GM12801 (cell line): ENCODE results near the gene FANK1.

Source experiments
- CTCF ChIP-seq: IDR thresholded peaks from one replicate; pipeline ENCODE4 v1.5.1; 2011; ENCODE audit warnings: control low read depth; ENCODE audit not compliant: insufficient read length; ENCODE audit errors: extremely low read depth

The FANK1 gene

GRCh38 chr10:126006264-126006663 is 109.9 kb downstream of the FANK1 start:
- TF ChIP-seq CTCF = no peak

DNA sequence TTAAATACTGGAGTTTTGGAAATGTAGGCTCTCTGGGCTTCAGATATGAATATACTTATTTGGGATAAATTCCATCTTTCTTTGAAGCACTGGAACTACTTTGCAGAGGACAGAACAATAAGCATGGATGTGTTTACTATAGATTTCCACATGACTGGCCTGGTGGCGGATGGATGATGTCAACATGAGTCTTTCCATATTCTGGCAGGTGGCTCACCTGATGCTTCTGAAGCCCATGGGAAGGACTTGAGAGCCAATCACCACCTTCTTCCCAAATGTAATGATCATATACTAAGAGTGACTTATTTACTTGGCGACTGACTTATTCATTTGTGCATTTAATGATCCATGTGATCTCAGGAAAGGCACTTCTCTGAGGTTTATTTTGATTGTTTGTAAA is 110.5 kb downstream of the FANK1 start:
- no peak for TF ChIP-seq CTCF

GRCh38 chr10:126009650-126010049 is 113.3 kb downstream of the FANK1 start:
- no peak for TF ChIP-seq CTCF

DNA sequence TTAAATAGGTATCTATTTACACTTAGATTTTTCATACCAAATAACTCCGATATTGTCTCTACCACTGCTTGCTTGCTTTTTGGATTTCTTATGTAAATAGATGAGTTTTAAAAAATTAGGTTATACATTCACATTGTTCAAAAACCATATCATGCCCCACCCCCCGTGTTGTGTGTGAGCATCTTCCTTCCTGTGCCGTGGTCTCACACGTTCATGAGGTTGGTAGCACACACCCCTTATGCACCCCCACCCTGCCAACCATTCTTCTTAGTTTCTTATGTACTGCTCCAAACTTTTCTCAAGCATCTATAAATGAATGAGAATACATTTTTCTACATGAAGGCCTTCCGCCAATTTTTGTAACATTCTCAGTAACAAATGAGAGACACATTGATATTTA is 115.6 kb downstream of the FANK1 start:
- TF ChIP-seq CTCF = no peak

DNA sequence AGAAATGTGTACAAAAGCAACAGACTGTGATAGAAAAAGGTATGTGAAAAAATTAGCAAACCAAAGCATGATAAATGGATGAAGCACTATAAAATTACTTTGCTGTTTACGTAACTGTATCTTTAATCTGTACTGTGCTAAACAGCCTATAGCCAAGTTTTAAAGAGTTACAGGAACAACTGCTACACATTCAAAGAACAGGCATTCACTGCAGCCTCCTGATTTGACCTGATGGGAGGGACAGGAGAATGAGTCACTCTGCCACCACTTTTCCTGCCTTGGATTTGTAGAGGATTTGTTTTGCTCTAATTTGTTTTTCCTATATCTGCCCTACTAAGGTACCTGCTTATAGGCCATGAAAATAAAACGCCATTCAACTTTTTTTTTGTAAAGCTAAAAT is 116.1 kb downstream of the FANK1 start:
- TF ChIP-seq CTCF = no peak

DNA sequence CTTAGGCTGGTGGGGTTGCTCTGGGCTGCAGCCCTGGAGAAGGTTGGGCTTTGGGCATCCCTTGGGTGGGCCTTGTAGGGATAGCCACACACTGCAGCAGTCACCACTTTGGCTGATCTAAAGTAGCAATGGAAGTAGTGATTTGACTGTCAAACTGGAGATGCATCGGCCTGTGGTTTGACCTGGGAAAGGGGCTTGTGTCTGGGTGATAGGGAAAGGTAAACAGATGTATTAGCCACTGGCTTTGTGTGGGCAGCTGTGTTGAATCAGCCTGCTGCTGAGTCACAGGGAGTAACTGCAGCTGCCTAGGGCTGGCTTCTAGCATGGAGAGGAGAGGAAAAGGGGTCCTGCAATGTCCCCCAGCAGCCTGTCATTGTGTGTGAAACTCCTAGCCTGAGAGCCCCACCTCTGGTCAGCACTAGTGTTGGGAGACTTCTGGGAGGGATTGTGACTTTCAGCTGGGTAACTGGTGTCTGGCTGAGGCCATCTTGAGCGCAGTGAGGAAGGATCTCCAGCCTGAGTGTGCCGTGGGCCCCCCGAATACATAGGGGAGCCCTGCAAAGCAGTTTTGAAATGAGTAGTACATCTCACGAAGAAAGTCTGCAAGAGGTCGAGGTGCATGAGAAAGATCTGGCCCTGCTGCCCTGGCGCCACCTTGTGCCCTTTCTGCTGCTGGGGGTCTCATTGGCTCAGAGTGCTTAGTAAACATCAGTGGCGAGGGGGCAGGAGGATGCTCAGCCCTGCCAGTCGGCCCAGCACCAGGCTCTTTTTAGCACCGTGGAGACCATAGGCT is 117.3 kb downstream of the FANK1 start:
- no peak for TF ChIP-seq CTCF

DNA sequence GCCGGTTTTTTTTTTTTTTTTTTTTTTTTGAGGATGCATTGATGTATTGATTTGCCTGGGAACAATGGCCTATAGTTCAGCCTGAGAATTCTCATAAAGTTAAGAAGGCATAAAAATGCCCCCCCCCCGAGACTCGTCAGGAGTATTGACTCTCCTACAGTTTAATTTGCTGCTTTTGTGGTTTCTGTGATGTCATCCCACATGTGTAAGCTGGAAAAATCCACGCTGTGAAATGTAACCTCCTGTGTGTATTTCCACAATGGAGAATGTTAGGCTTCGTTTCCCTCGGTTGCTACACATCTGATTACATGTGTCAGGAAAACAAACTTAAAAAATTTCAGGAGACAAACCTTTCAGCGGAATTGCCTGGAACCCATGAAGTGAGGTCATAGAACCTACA is 117.9 kb downstream of the FANK1 start:
- no peak for TF ChIP-seq CTCF
